NCI-H774 (cell line): Measurements from ENCODE around the gene GPR156.
"Not testable (repeated sequence)": the region's sequence is repeated elsewhere in the genome, so short reads cannot be mapped to it uniquely, and the experiment has no call there.

Experiments
- DNase-seq: peaks from one replicate; lab custom pipeline; 2025; lab: John Stamatoyannopoulos, UW

The GPR156 gene

DNA sequence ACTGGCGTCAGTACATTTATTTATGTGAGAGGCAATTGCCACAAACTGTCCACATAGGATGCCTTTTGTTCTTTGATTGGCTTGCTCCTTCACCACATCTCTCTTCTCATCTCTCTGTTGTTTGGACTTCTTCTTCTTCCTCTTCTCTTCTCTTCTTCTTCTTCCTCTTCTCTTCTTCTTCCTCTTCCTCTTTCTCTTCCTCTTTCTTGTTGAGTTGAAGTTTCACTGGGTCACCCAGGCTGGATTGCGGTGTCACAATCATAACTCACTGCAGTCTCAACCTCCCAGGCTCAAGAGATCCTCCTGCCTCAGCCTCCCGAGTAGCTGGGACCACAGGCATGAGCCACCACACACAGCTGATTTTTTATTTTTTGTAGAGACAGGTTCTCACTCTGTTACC lies 123.1 kb downstream of the GPR156 start:
- no peak for DNase-seq

DNA sequence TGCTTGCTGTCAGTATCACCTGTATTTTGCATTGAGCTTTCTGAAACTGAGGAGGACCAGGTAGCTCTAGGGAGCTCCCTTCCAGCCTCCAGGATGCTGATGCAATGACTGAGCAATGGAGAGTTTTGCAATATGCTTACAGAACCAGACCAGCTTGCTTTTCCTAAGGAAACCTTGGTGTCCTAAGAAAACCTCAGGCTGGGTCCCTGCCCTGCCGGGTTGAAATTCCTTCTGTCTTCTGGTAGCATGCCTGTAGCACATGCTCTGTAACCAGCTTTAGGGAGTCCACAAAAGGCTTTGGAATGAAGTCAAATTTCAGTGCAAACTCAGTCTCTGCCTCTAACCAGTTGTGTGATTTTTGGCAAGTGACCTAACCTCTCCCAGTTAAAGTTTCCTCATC lies 125.0 kb downstream of the GPR156 start:
- DNase-seq = no peak

GRCh38 chr3:120157681-120158080 lies 127.3 kb downstream of the GPR156 start:
- no peak for DNase-seq

GRCh38 chr3:120157113-120157512 lies 127.9 kb downstream of the GPR156 start:
- DNase-seq = no peak

DNA sequence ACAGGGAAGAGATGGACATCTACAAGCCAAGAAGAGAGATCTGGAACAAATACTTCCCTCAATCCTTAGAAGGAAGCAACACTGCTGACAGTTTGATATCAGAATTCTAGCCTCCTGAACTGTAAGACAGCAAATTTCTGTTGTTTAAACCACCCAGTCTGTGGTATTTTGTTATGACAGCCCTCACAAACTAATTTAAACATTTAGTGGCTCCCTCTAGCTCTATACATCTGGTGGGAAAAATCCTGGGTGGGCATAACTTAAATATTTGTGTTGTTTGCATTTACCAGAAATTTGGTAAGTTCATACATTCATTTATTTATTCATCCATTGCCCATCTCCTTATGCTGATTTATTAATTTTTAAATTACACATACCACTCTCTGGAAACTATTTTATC lies 128.3 kb downstream of the GPR156 start:
- no peak for DNase-seq

DNA sequence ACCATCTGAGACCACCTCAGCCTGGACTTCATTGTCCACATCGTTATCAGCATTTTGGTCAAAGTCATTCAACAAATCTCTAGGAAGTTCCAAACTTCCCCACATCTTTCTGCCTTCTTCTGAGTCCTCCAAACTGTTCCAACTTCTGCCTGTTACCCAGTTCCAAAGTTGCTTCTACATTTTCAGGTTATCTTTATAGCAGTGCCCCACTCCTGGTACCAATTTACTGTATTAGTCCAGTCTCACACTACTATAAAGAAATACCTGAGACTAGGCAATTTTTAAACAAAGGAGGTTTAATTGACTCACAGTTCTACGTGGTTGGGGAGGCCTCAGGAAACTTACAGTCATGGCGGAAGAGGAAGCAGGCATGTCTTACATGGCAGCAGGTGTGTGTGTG lies 129.3 kb downstream of the GPR156 start:
- DNase-seq = not testable (repeated sequence)

GRCh38 chr3:120155108-120155507 lies 129.9 kb downstream of the GPR156 start:
- DNase-seq = no peak

DNA sequence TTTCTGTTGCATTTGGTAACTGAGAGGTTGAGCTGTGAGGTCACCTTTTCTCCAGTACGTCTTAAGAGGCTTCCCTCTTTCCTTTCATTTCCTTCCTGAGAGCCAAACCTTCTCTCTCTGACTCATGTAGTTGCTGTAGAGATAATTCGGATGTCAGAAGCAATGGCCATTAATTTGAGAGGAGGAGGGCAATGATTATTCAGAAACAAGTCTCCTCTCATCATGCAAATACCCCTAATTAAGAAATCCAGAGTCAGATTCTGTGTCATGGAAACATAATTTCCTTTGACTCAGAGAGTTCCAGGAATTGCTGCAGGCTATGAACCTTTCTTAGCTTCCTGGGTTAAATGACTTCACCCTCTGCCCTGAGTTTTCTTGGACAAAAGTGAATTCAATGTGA lies 131.7 kb downstream of the GPR156 start:
- DNase-seq = no peak

DNA sequence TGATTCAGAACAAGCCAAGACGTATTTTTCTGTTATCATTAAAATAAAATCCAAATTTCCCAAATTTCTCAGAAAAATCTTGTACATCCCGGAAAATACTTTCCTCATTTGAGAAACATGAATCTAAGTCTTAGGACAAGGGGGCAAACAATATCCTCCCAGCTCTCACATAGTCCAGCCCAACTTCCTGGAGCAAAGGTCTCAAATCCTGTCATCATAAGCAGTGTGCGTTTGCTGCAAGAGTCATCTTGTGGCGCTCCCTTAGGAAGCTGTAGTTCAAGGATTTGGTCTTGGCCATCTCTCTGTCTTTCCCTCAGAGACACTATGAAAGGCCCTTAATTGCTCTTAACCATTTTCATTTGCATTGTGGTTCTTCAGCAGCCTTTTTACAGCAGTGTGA lies 133.2 kb downstream of the GPR156 start:
- no peak for DNase-seq

- DNase-seq = no peak
Observed at GRCh38 chr3:120148187-120148949, 136.7 kb downstream of the GPR156 start.

- DNase-seq = peak; percentile 27
Observed at GRCh38 chr3:120147072-120147871, 137.8 kb downstream of the GPR156 start.

- no peak for DNase-seq
Observed at GRCh38 chr3:120145542-120146285, 139.3 kb downstream of the GPR156 start.

DNA sequence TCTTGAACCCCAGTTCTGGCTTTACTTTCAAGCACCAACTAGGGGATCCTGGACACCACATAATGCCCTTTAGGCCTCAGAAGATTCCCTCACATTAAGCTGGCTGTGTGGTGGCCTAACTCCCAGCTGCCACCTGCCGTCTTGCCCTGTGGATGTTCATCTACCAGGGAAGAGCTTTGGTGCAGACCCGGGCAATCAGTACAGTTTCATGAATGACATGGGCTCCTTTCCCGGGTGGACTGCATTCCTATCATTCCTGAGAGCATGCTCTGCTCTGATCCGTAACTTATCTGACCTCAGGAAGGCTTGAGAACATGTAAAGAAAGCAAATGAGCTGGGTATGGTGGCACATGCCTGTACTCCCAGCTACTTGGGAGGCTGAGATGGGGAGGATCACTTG lies 140.8 kb downstream of the GPR156 start:
- DNase-seq = no peak

DNA sequence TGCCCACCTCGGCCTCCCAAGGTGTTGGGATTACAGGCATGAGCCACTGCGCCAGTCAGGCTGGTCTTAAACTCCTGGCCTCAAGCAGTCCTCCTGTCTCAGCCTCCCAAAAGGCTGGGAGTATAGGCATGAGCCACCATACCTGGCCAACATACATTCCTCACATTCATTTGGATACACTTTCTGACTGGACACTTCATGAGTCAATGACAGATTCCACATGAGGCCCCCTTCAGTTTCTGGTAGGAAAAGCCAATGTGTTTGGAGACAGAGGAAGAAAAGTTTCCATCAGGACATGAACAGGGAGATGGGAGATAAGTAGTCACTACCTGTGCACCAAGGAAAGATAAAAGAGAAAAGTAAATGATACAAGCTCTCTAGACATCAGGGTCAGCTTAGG lies 141.3 kb downstream of the GPR156 start:
- no peak for DNase-seq

GRCh38 chr3:120142236-120142635 lies 142.8 kb downstream of the GPR156 start:
- no peak for DNase-seq

- no peak for DNase-seq
Observed at GRCh38 chr3:120140098-120140742, 144.8 kb downstream of the GPR156 start.

GRCh38 chr3:120139140-120139539 lies 145.9 kb downstream of the GPR156 start:
- no peak for DNase-seq

DNA sequence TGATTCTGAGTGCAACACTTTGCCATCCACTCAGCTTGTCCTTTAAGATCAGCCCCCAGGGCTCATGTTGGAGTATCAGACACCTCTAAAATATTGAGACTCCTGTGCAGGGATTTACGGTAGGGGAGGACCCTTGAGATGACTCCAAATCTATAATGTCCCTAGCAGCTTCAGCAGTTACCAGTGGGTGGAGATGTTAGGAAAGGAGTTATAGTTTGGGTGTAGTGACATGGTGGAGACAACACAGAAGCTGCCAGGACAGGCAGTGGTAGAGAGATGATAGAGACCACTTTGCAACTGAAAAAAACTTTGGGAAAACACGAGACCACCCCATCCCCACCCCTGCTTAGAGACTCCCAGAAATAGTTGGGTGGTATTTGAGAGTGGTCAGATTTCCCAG lies 147.5 kb downstream of the GPR156 start:
- DNase-seq = no peak

DNA sequence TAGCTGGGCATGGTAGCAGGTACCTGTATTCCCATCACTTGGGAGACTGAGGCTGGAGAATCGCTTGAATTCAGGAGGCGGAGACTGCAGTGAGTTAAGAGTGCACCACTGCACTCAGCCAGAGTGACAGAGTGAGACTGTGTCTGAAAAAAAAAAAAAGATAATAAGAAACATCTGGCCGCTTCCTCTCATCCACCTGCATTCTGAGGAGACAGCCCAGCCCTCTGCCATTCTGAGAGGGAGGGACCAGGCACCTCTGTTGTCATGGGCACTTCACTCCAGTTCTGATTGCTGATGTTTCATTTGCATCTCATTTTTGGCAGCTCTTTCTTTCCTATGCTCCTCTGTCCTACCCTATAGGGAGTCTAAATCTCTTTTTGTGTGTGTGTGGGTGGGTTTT lies 154.4 kb downstream of the GPR156 start:
- no peak for DNase-seq

- no peak for DNase-seq
Observed at GRCh38 chr3:120129718-120130513, 155.1 kb downstream of the GPR156 start.

GRCh38 chr3:120129051-120129450 lies 156.0 kb downstream of the GPR156 start:
- DNase-seq = no peak
